ENCODE data around the gene PIK3R4.

PIK3R4 gene

GRCh38 chr3:130741946-130742610 is 4.6 kb downstream of the PIK3R4 start:
- no peak for DNase-seq (ENCODE audit: low spot score)

GRCh38 chr3:130739848-130740247 is 6.8 kb downstream of the PIK3R4 start:
- DNase-seq (ENCODE audit: low spot score): no peak

- no peak for DNase-seq (ENCODE audit: low spot score)
Observed at GRCh38 chr3:130738241-130738640, 8.4 kb downstream of the PIK3R4 start.

- no peak for DNase-seq (ENCODE audit: low spot score)
Observed at GRCh38 chr3:130737622-130738021, 9.0 kb downstream of the PIK3R4 start.

GRCh38 chr3:130733236-130733875 is 13.3 kb downstream of the PIK3R4 start:
- DNase-seq (ENCODE audit: low spot score): no peak

- DNase-seq (ENCODE audit: low spot score): no peak
Observed at GRCh38 chr3:130732501-130732900, 14.1 kb downstream of the PIK3R4 start.

GRCh38 chr3:130731817-130732216 is 14.8 kb downstream of the PIK3R4 start:
- no peak for DNase-seq (ENCODE audit: low spot score)

GRCh38 chr3:130729154-130729553 is 17.5 kb downstream of the PIK3R4 start:
- DNase-seq (ENCODE audit: low spot score): no peak

- no peak for DNase-seq (ENCODE audit: low spot score)
Observed at GRCh38 chr3:130728037-130728436, 18.6 kb downstream of the PIK3R4 start.

GRCh38 chr3:130725746-130726145 is 20.9 kb downstream of the PIK3R4 start:
- DNase-seq (ENCODE audit: low spot score): no peak

- no peak for DNase-seq (ENCODE audit: low spot score)
Observed at GRCh38 chr3:130715616-130716015, 31.0 kb downstream of the PIK3R4 start.

- DNase-seq (ENCODE audit: low spot score): no peak
Observed at GRCh38 chr3:130712718-130713423, 33.8 kb downstream of the PIK3R4 start.

GRCh38 chr3:130711565-130712324 is 34.9 kb downstream of the PIK3R4 start:
- DNase-seq (ENCODE audit: low spot score): no peak

GRCh38 chr3:130709671-130710070 is 37.0 kb downstream of the PIK3R4 start:
- DNase-seq (ENCODE audit: low spot score): no peak

- DNase-seq (ENCODE audit: low spot score): no peak
Observed at GRCh38 chr3:130707902-130708601, 38.6 kb downstream of the PIK3R4 start.

GRCh38 chr3:130705501-130705900 is 41.1 kb downstream of the PIK3R4 start:
- DNase-seq (ENCODE audit: low spot score): no peak

GRCh38 chr3:130702985-130703384 is 43.6 kb downstream of the PIK3R4 start:
- DNase-seq (ENCODE audit: low spot score): no peak

GRCh38 chr3:130700541-130700940 is 46.1 kb downstream of the PIK3R4 start:
- no peak for DNase-seq (ENCODE audit: low spot score)

- DNase-seq (ENCODE audit: low spot score): no peak
Observed at GRCh38 chr3:130699765-130700164, 46.9 kb downstream of the PIK3R4 start.

GRCh38 chr3:130693314-130693713 is 53.3 kb downstream of the PIK3R4 start:
- no peak for DNase-seq (ENCODE audit: low spot score)

- no peak for DNase-seq (ENCODE audit: low spot score)
Observed at GRCh38 chr3:130692455-130692854, 54.2 kb downstream of the PIK3R4 start.
